ENCODE measurements around the gene TUBB1.

DNA sequence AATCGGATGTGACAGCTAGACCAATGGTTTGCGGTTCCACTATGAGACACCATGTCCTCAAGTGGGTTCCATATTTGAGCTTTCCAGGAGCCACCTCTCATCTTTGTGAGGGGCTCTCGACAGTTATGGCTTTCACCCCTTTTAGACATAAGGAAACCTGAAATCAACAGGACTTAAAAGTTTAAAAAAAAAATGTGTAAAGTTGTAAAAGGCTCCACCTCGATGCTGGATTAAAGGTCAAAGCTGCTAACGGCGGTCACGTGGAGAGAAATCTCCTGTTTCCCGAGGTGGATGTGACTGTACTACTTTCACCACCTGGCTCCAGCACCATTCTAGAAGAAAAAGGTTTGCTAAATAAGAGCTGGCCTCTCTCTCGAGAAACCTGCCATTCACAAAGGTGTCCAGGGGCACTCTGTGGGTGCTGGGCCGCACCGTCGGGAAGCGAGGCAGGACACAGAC is 12.4 kb downstream of the TUBB1 start:
- TF ChIP-seq GATA2 (IDR thresholded peaks at IDR 0.05; ENCODE audit: low read depth, low read length) = no peak
- TF ChIP-seq GATA3 (IDR thresholded peaks at IDR 0.05; ENCODE audit: low read depth, low read length) = no peak

Measured in SH-SY5Y (cell line).